ENCODE results near the gene SBF2. TPM values are rescaled to one million over a fixed set of nuclear protein-coding genes. Genes with fewer than 3 reads are reported as not detected.

SBF2 gene
- total RNA-seq, 1 donor from 2014 or later, result 39.5 TPM

DNA sequence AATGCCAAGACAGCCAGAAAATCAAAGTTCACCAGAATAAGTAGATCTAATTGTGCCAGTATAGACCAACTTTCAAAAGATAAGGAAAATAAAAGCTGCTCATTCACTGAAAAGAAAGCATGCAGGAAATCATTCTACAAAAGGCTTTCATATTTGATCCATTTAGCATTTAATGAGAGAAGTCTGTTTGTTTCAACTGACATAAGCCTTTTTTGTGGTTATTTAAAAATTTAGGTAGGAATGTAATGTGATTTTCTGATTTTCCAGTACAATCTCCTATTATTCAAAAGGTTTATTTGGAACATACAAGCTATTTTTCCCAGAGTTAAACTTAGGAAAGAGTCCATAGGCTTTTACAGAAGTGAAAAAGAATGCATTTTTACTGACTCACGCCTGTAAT lies 92.7 kb downstream of the SBF2 start:
- TF ChIP-seq, protein P1, sequence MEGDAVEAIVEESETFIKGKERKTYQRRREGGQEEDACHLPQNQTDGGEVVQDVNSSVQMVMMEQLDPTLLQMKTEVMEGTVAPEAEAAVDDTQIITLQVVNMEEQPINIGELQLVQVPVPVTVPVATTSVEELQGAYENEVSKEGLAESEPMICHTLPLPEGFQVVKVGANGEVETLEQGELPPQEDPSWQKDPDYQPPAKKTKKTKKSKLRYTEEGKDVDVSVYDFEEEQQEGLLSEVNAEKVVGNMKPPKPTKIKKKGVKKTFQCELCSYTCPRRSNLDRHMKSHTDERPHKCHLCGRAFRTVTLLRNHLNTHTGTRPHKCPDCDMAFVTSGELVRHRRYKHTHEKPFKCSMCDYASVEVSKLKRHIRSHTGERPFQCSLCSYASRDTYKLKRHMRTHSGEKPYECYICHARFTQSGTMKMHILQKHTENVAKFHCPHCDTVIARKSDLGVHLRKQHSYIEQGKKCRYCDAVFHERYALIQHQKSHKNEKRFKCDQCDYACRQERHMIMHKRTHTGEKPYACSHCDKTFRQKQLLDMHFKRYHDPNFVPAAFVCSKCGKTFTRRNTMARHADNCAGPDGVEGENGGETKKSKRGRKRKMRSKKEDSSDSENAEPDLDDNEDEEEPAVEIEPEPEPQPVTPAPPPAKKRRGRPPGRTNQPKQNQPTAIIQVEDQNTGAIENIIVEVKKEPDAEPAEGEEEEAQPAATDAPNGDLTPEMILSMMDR (conservative IDR thresholded peaks at IDR 0.05), result no peak
- H3K4me3 Mint-ChIP-seq, result no peak overlapping the region
- peaks cover 18% of the 10 kb centered on the region for H3K9me3 Mint-ChIP-seq
- no peak overlapping the region for H3K27ac Mint-ChIP-seq
- no peak for DNase-seq (ENCODE audit: extremely low spot score, unreplicated experiment)
- H3K27me3 Mint-ChIP-seq, result no peaks in the 10 kb centered on the region
- peaks cover 4% of the 10 kb centered on the region for H3K4me1 Mint-ChIP-seq (ENCODE audit: unreplicated experiment)
- H3K36me3 Mint-ChIP-seq, result peaks cover 14% of the 10 kb centered on the region

DNA sequence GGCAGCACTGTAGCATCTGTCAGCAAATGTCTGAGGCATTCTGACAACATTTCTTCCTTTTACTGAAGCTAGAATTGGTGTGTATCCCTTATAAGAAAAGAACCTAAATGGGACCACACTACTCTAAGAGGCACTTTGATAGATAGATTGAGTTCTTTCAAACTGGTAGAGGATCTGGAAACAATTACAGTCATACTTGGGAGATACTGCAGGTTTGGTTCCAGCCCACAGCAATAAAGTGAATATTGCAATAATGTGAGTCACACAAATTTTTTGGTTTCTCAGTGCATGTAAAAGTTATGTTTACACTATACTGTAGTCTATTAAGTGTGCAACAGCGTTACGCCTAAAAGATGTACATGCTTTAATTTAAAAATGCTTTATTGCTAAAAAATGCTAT lies 96.9 kb downstream of the SBF2 start:
- Mint-ChIP-seq H3K36me3 (peaks cover 6% of the 10 kb centered on the region), H3K27ac (no peak overlapping the region), H3K4me3 (no peak overlapping the region), H3K27me3 (no peaks in the 10 kb centered on the region), H3K4me1 (ENCODE audit: unreplicated experiment) (peaks cover 2% of the 10 kb centered on the region), H3K9me3 (peaks cover 15% of the 10 kb centered on the region)
- TF ChIP-seq, protein P1 (conservative IDR thresholded peaks at IDR 0.05), result no peak
- no peak for DNase-seq (ENCODE audit: extremely low spot score, unreplicated experiment)

DNA sequence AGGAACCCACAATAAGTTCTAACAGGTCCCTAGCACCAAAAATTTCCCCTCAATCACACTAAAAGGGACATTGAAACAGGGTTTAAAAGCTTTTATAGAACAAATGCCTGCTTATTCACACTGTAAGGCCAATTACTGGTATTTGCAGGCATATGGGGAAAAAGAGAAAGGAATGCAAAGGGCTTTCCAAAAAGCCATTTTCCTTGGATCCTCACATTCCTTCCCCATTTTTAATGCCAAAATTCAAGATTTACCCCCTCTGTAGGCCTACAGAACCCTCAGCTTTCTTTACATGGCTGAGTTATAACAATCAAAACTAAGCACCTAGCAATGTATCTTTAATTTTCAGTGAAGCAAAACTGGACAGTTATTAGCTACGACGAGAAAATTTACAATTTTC lies 102.0 kb downstream of the SBF2 start:
- DNase-seq (ENCODE audit: extremely low spot score, unreplicated experiment), result no peak
- TF ChIP-seq, protein P1 (conservative IDR thresholded peaks at IDR 0.05), result no peak
- H3K4me1 Mint-ChIP-seq (ENCODE audit: unreplicated experiment), result peaks cover 2% of the 10 kb centered on the region
- H3K36me3 Mint-ChIP-seq, result peaks cover 3% of the 10 kb centered on the region
- no peak overlapping the region for H3K27ac Mint-ChIP-seq
- H3K4me3 Mint-ChIP-seq, result no peak overlapping the region
- no peaks in the 10 kb centered on the region for H3K9me3 Mint-ChIP-seq
- H3K27me3 Mint-ChIP-seq, result no peaks in the 10 kb centered on the region

DNA sequence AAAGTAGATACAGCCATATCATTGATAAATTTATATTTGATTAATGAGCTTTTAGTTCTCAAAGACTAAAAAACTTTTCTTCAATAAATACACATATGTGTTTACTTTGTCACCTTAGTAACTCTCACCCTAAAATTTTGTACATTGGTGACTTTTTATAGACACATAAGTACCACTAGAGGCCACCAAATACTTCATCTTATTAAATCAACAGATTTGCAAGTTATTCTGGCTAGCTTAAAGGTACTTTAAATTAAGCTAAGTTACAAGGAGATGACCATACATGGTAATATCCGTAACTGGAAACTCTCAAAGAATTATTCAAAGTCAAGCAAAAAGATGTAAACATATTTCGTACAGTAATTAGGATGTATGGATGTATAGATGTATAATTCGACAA lies 112.2 kb downstream of the SBF2 start:
- DNase-seq (ENCODE audit: extremely low spot score, unreplicated experiment), result no peak
- Mint-ChIP-seq H3K9me3 (no peaks in the 10 kb centered on the region), H3K27me3 (no peaks in the 10 kb centered on the region), H3K4me1 (ENCODE audit: unreplicated experiment) (peaks cover 3% of the 10 kb centered on the region), H3K4me3 (no peak overlapping the region), H3K27ac (no peak overlapping the region), H3K36me3 (peaks cover 3% of the 10 kb centered on the region)
- TF ChIP-seq, protein P1 (conservative IDR thresholded peaks at IDR 0.05), result peak; percentile 62

DNA sequence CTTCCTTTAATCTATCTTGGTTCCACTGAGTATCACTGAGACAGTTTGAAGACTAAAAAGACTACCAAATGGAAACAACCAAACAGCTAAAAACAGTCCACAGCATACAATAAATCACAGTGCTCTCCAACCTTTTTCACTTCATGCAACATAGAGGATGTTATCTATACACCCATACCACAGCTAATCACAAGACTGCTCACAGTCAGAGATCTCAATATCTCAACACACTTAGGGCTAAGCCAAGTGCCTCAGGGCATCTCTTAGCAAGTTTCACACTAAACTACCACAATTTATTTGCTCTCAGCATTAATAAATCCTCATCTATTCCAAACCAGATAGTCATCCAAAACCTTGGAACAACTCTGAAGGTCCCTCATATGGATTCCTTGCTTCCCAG lies 129.4 kb downstream of the SBF2 start:
- DNase-seq (ENCODE audit: extremely low spot score, unreplicated experiment), result no peak
- Mint-ChIP-seq H3K27ac (no peak overlapping the region), H3K4me1 (ENCODE audit: unreplicated experiment) (no peaks in the 10 kb centered on the region), H3K9me3 (no peaks in the 10 kb centered on the region), H3K4me3 (no peak overlapping the region), H3K36me3 (peaks cover 4% of the 10 kb centered on the region), H3K27me3 (no peaks in the 10 kb centered on the region)
- TF ChIP-seq, protein P1 (conservative IDR thresholded peaks at IDR 0.05), result no peak

DNA sequence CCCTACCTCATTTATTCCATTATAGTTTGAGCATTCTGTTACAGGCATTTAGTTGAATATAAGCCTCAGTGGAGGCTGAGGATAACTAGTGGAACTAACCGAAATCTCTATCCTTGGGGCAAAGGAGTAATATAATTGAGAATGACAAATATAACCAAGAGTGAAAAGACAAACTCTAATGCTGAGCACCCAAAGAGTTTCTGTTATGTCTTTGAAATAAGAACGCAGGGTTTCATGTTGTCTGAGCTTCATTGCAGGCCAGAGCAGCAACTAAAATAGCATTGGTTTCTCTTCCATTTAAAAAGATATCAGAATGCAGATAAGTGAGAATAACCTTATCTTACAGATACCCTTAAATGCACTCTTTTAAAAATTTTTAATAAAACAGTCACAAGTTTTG lies 131.8 kb downstream of the SBF2 start:
- Mint-ChIP-seq H3K27ac (no peak overlapping the region), H3K9me3 (peaks cover 11% of the 10 kb centered on the region), H3K4me1 (ENCODE audit: unreplicated experiment) (no peaks in the 10 kb centered on the region)

More for the DNA sequence above, 131.8 kb downstream of the SBF2 start:
- no peak for DNase-seq (ENCODE audit: extremely low spot score, unreplicated experiment)
- no peaks in the 10 kb centered on the region for H3K27me3 Mint-ChIP-seq
- H3K4me3 Mint-ChIP-seq, result no peak overlapping the region
- TF ChIP-seq, protein P1 (conservative IDR thresholded peaks at IDR 0.05), result no peak
- no peaks in the 10 kb centered on the region for H3K36me3 Mint-ChIP-seq
